Measurements from ENCODE around the gene SPSB2.

SPSB2 gene

DNA sequence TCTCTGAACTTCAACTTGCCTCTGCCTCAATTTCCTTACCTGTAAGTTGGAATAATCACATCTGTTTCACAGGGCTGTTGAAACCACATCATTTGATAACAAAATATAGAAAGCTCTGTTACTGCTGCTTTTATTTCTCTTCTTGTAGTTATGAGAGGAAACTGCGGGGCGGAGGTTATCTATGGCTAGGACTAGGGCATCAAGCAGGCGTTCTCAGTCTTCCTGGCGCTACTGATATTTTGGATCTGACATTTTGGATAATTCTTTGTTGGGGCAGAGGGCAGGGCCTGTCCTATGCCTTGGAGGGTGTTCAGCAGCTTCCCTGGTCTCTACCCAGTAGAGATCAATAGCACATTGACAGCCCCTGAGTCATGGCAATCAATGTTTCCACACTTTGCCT is 41.0 kb downstream of the SPSB2 start:
- Histone ChIP-seq H3K27me3 (ENCODE audit: insufficient read depth, poor library complexity, severe bottlenecking) (no peaks in the 10 kb centered on the region), H3K4me3 (ENCODE audit: severe bottlenecking) (no peak overlapping the region), H3K4me1 (ENCODE audit: insufficient read depth, poor library complexity, severe bottlenecking) (peaks cover 2% of the 10 kb centered on the region), H3K36me3 (ENCODE audit: low read depth) (peaks cover 62% of the 10 kb centered on the region), H3K9me3 (ENCODE audit: severe bottlenecking) (no peaks in the 10 kb centered on the region), H3K27ac (ENCODE audit: poor library complexity, severe bottlenecking) (no peak overlapping the region)
- ATAC-seq (ENCODE audit: low read depth) (no peak), DNase-seq (ENCODE audit: low spot score) (no peak)
- TF ChIP-seq, protein P1, sequence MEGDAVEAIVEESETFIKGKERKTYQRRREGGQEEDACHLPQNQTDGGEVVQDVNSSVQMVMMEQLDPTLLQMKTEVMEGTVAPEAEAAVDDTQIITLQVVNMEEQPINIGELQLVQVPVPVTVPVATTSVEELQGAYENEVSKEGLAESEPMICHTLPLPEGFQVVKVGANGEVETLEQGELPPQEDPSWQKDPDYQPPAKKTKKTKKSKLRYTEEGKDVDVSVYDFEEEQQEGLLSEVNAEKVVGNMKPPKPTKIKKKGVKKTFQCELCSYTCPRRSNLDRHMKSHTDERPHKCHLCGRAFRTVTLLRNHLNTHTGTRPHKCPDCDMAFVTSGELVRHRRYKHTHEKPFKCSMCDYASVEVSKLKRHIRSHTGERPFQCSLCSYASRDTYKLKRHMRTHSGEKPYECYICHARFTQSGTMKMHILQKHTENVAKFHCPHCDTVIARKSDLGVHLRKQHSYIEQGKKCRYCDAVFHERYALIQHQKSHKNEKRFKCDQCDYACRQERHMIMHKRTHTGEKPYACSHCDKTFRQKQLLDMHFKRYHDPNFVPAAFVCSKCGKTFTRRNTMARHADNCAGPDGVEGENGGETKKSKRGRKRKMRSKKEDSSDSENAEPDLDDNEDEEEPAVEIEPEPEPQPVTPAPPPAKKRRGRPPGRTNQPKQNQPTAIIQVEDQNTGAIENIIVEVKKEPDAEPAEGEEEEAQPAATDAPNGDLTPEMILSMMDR (IDR thresholded peaks at IDR 0.05; ENCODE audit: poor library complexity, severe bottlenecking): no peak

DNA sequence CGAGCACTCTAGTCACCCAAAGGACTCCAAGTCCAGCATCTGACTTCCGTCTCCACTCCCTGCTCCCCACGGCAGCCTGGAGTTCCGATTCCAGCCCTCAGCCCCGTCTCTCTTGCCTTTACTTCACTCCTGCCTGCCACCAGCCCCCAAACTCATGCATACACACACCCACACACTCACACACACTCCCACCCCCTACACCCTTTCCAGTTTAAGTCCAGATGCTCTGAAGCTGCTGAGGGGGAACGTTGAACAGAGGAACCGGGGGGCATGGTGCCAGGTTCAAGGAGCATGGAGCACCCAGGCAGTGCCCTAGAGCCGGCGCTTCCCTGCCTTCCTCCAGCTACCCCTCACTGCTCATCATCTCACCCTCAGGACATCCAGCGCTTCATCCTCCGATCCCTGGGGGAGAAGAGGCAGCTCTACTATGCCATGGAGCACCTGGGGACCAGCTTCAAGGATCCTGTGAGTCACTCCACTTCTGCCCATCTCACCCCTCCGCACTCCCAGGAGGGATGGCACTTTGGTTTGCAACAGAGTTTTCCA is 41.6 kb downstream of the SPSB2 start:
- peaks cover 56% of the 10 kb centered on the region for H3K36me3 ChIP-seq (ENCODE audit: low read depth)
- TF ChIP-seq, protein P1 (IDR thresholded peaks at IDR 0.05; ENCODE audit: poor library complexity, severe bottlenecking): no peak
- ATAC-seq (ENCODE audit: low read depth) (no peak), DNase-seq (ENCODE audit: low spot score) (no peak)
- no peak overlapping the region for H3K27ac ChIP-seq (ENCODE audit: poor library complexity, severe bottlenecking)
- no peaks in the 10 kb centered on the region for H3K9me3 ChIP-seq (ENCODE audit: severe bottlenecking)
- H3K4me1 ChIP-seq (ENCODE audit: insufficient read depth, poor library complexity, severe bottlenecking): peaks cover 3% of the 10 kb centered on the region
- no peaks in the 10 kb centered on the region for H3K27me3 ChIP-seq (ENCODE audit: insufficient read depth, poor library complexity, severe bottlenecking)
- no peak overlapping the region for H3K4me3 ChIP-seq (ENCODE audit: severe bottlenecking)

DNA sequence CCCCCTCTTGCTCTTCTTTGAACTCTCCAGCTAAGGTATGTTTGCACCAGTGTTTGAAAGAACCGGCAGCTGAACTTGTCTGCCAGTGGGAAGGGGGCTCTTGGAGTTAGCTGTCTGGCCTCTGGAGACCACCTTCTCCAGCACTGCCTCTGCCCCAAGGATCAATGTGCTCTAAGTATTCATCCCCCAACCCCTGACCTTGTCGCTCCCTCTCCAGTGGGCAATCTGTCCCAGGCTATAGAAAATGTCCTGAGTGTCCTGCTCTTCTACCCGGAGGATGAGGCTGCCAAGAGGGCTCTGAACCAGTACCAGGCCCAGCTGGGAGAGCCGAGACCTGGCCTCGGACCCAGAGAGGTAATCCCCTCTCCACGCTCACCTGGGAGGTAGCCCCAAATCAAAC is 42.1 kb downstream of the SPSB2 start:
- Histone ChIP-seq H3K4me3 (ENCODE audit: severe bottlenecking) (no peak overlapping the region), H3K27ac (ENCODE audit: poor library complexity, severe bottlenecking) (no peak overlapping the region), H3K36me3 (ENCODE audit: low read depth) (peaks cover 50% of the 10 kb centered on the region), H3K27me3 (ENCODE audit: insufficient read depth, poor library complexity, severe bottlenecking) (no peaks in the 10 kb centered on the region), H3K9me3 (ENCODE audit: severe bottlenecking) (no peaks in the 10 kb centered on the region), H3K4me1 (ENCODE audit: insufficient read depth, poor library complexity, severe bottlenecking) (peaks cover 3% of the 10 kb centered on the region)
- no peak for DNase-seq (ENCODE audit: low spot score)
- TF ChIP-seq, protein P1 (IDR thresholded peaks at IDR 0.05; ENCODE audit: poor library complexity, severe bottlenecking): no peak
- no peak for ATAC-seq (ENCODE audit: low read depth)

DNA sequence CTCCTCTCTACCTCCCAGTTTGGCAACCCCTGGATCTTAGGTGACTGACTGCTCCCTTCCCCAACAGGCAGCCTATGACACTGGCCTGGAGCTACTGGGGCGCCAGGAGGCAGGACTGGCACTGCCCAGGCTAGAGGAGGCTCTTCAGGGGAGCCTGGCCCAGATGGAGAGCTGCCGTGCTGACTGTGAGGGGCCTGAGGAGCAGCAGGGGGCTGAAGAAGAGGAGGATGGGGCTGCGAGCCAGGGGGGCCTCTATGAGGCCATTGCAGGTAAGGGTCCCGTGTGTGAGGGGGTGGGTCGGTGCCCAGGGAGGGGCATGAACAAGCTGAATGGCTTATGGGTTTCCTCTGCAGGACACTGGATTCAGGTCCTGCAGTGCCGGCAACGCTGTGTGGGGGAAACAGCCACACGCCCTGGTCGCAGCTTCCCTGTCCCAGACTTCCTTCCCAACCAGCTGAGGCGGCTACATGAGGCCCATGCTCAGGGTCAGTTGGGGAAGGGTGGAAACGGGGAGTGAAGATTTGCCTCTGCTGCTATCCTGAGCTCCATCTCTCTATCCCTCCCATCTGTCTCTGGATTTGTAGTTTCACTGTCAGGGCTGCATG is 42.7 kb downstream of the SPSB2 start:
- H3K27ac ChIP-seq (ENCODE audit: poor library complexity, severe bottlenecking): no peak overlapping the region
- TF ChIP-seq, protein P1 (IDR thresholded peaks at IDR 0.05; ENCODE audit: poor library complexity, severe bottlenecking): no peak
- no peaks in the 10 kb centered on the region for H3K27me3 ChIP-seq (ENCODE audit: insufficient read depth, poor library complexity, severe bottlenecking)
- no peaks in the 10 kb centered on the region for H3K9me3 ChIP-seq (ENCODE audit: severe bottlenecking)
- H3K4me1 ChIP-seq (ENCODE audit: insufficient read depth, poor library complexity, severe bottlenecking): peaks cover 3% of the 10 kb centered on the region
- peaks cover 46% of the 10 kb centered on the region for H3K36me3 ChIP-seq (ENCODE audit: low read depth)
- DNase-seq (ENCODE audit: low spot score): no peak
- H3K4me3 ChIP-seq (ENCODE audit: severe bottlenecking): no peak overlapping the region
- no peak for ATAC-seq (ENCODE audit: low read depth)

DNA sequence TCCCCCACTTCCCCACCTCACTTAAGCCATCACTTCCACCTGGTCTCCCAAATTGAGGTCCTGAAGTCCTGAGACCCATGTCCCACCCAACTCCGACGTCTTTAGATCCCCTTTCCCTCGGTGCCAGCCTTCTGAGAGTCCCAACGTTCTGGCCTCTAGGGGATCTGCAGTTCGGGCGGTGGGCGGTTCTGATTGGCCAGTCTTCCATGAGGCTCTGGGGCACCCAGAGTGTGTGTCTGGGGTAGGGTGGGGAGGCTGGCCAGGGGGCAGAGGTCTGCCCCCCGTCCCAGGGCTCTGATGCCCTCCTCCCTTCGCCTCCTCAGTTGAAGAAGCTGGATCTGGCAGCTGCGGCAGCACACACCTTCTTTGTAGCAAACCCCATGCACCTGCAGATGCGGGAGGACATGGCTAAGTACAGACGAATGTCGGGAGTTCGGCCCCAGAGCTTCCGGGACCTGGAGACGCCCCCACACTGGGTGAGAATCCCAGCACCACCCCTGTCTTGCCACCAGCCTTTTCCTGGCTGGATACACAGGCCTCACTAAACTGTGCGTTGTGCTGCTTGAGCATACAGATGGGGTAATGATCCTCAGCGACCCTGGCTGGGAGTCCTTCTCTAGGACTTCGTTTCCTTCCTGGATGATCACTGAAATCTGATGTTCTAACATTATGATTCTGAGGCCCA is 43.4 kb downstream of the SPSB2 start:
- peaks cover 41% of the 10 kb centered on the region for H3K36me3 ChIP-seq (ENCODE audit: low read depth)
- H3K4me3 ChIP-seq (ENCODE audit: severe bottlenecking): peak overlapping the region; percentile 89
- no peaks in the 10 kb centered on the region for H3K9me3 ChIP-seq (ENCODE audit: severe bottlenecking)
- H3K4me1 ChIP-seq (ENCODE audit: insufficient read depth, poor library complexity, severe bottlenecking): peaks cover 3% of the 10 kb centered on the region
- peak; percentile 63 for DNase-seq (ENCODE audit: low spot score)
- TF ChIP-seq, protein P1 (IDR thresholded peaks at IDR 0.05; ENCODE audit: poor library complexity, severe bottlenecking): no peak
- peak; percentile 7; the same call in 1 of the 3 replicates for ATAC-seq (ENCODE audit: low read depth)
- H3K27me3 ChIP-seq (ENCODE audit: insufficient read depth, poor library complexity, severe bottlenecking): no peaks in the 10 kb centered on the region
- peak overlapping the region; percentile 73 for H3K27ac ChIP-seq (ENCODE audit: poor library complexity, severe bottlenecking)

Data from RWPE2 (cell line).